H9 (cell line): ENCODE data around the gene SIRPB1. TPM values are rescaled to one million over a fixed set of nuclear protein-coding genes. Genes with fewer than 3 reads are reported as not detected.

Experiments
- DNase-seq: peaks from one replicate; pipeline ENCODE4 v3.0.0-alpha.2; 2017
- H2AFZ ChIP-seq: one replicate; pipeline ENCODE4 v1.6.1; 2013; ENCODE audit warnings: mild to moderate bottlenecking, low read length, control low read depth, moderate library complexity
- H2AK5ac ChIP-seq: 2 replicates; pipeline ENCODE4 v1.6.1; 2013; ENCODE audit warnings: low read length, control low read depth, mixed read lengths; ENCODE audit not compliant: insufficient read length
- H2BK120ac ChIP-seq: one replicate; pipeline ENCODE4 v1.6.1; 2013; ENCODE audit warnings: low read depth, mild to moderate bottlenecking, low read length, control low read depth, inconsistent platforms; ENCODE audit not compliant: poor library complexity, severe bottlenecking
- H2BK12ac ChIP-seq: 2 replicates; pipeline ENCODE4 v1.6.1; 2013; ENCODE audit warnings: low read length, control low read depth, mixed read lengths, low read depth; ENCODE audit not compliant: insufficient read length
- H2BK15ac ChIP-seq: 2 replicates; pipeline ENCODE4 v1.6.1; 2013; ENCODE audit warnings: low read depth, low read length, control low read depth
- H2BK20ac ChIP-seq: one replicate; pipeline ENCODE4 v1.6.1; 2013; ENCODE audit warnings: low read depth, mild to moderate bottlenecking, low read length, control low read depth, inconsistent platforms; ENCODE audit not compliant: poor library complexity, severe bottlenecking
- H2BK5ac ChIP-seq: 2 replicates; pipeline ENCODE4 v1.6.1; 2013; ENCODE audit warnings: low read length, control low read depth, mixed read lengths; ENCODE audit not compliant: insufficient read length
- H3K14ac ChIP-seq: 2 replicates; pipeline ENCODE4 v1.6.1; 2013; ENCODE audit warnings: low read length, control low read depth; ENCODE audit not compliant: insufficient read depth
- H3K18ac ChIP-seq: 2 replicates; pipeline ENCODE4 v1.6.1; 2013; ENCODE audit warnings: low read depth, mild to moderate bottlenecking, mixed read lengths, low read length, control low read depth; ENCODE audit not compliant: insufficient read length
- H3K23ac ChIP-seq: 2 replicates; pipeline ENCODE4 v1.6.1; 2013; ENCODE audit warnings: low read length, control low read depth, mixed read lengths, low read depth; ENCODE audit not compliant: insufficient read length
- H3K23me2 ChIP-seq: 2 replicates; pipeline ENCODE4 v1.6.1; 2013; ENCODE audit warnings: low read depth, mild to moderate bottlenecking, mixed read lengths, low read length, control low read depth; ENCODE audit not compliant: insufficient read length, poor library complexity, severe bottlenecking
- H3K27ac ChIP-seq: 2 replicates; pipeline ENCODE4 v1.5.1; 2013; ENCODE audit warnings: low read length, control low read depth, mixed read lengths, low read depth; ENCODE audit not compliant: insufficient read length
- H3K27me3 ChIP-seq: 2 replicates; pipeline ENCODE4 v1.6.1; 2013; ENCODE audit warnings: low read length, control low read depth, inconsistent platforms; ENCODE audit not compliant: insufficient read depth
- H3K4ac ChIP-seq: 2 replicates; pipeline ENCODE4 v1.6.1; 2013; ENCODE audit warnings: low read depth, mild to moderate bottlenecking, control low read depth, inconsistent platforms, low read length, moderate library complexity
- H3K4me1 ChIP-seq: 2 replicates; pipeline ENCODE4 v1.6.1; 2013; ENCODE audit warnings: low read length, control low read depth, inconsistent platforms; ENCODE audit not compliant: insufficient read depth
- H3K4me2 ChIP-seq: 2 replicates; pipeline ENCODE4 v1.6.1; 2013; ENCODE audit warnings: low read length, control low read depth, mixed read lengths; ENCODE audit not compliant: insufficient read length, insufficient read depth
- H3K56ac ChIP-seq: 2 replicates; pipeline ENCODE4 v1.6.1; 2013; ENCODE audit warnings: low read depth, mild to moderate bottlenecking, mixed read lengths, low read length, control low read depth; ENCODE audit not compliant: insufficient read length
- H3K79me1 ChIP-seq: 2 replicates; pipeline ENCODE4 v1.6.1; 2013; ENCODE audit warnings: low read depth, mild to moderate bottlenecking, moderate library complexity, low read length, control low read depth, inconsistent platforms; ENCODE audit not compliant: insufficient read depth, poor library complexity, severe bottlenecking
- H3K79me2 ChIP-seq: 2 replicates; pipeline ENCODE4 v1.6.1; 2013; ENCODE audit warnings: low read length, control low read depth, inconsistent platforms; ENCODE audit not compliant: insufficient read depth
- H3K9ac ChIP-seq: 2 replicates; pipeline ENCODE4 v1.6.1; 2013; ENCODE audit warnings: low read length, control low read depth, mixed read lengths; ENCODE audit not compliant: insufficient read length; ENCODE audit errors: extremely low read depth
- H3K9me3 ChIP-seq: one replicate; pipeline ENCODE4 v1.6.1; 2013; ENCODE audit warnings: low read depth, low read length, inconsistent platforms; ENCODE audit not compliant: control insufficient read depth
- H3T11ph ChIP-seq: one replicate; pipeline ENCODE4 v1.6.1; 2013; ENCODE audit warnings: mild to moderate bottlenecking, low read length, control low read depth, inconsistent platforms
- H4K20me1 ChIP-seq: one replicate; pipeline ENCODE4 v1.6.1; 2013; ENCODE audit not compliant: control insufficient read depth, insufficient read length, insufficient read depth
- H4K5ac ChIP-seq: 2 replicates; pipeline ENCODE4 v1.6.1; 2013; ENCODE audit warnings: low read depth, mild to moderate bottlenecking, mixed read lengths, low read length, control low read depth; ENCODE audit not compliant: insufficient read length
- H4K8ac ChIP-seq: replicated peaks from 2 replicates; pipeline ENCODE4 v1.6.1; 2013; ENCODE audit warnings: low read length, control low read depth, mixed read lengths, low read depth; ENCODE audit not compliant: insufficient read length
- H4K91ac ChIP-seq: 2 replicates; pipeline ENCODE4 v1.6.1; 2013; ENCODE audit warnings: low read depth, mild to moderate bottlenecking, moderate library complexity, mixed read lengths, low read length, control low read depth; ENCODE audit not compliant: insufficient read length
- H3K27ac Mint-ChIP-seq, 3 experiments: 2 replicates in 2 of 3; 3 replicates in 1 of 3; pipeline ENCODE4 v1.8.0; 2020 to 2021; ENCODE audit warnings: mixed read lengths in 3 of 3, mild to moderate bottlenecking in 1 of 3, moderate library complexity in 1 of 3
- H3K27me3 Mint-ChIP-seq: 2 replicates; pipeline ENCODE4 v1.8.0; 2021; ENCODE audit warnings: low read depth, mild to moderate bottlenecking, moderate library complexity, mixed read lengths
- H3K36me3 Mint-ChIP-seq, 3 experiments: 2 replicates in 2 of 3; 3 replicates in 1 of 3; pipeline ENCODE4 v1.8.0; 2020 to 2021; ENCODE audit warnings: low read depth in 3 of 3, mixed read lengths in 3 of 3; ENCODE audit not compliant: insufficient read depth in 1 of 3
- H3K4me1 Mint-ChIP-seq, 2 experiments: 2 replicates each; pipeline ENCODE4 v1.8.0; 2020; ENCODE audit warnings: mixed read lengths in 2 of 2
- H3K4me3 Mint-ChIP-seq, 2 experiments: 2 replicates in 1 of 2; 3 replicates in 1 of 2; pipeline ENCODE4 v1.8.0; 2020 to 2021; ENCODE audit warnings: mild to moderate bottlenecking in 2 of 2, mixed read lengths in 2 of 2, moderate library complexity in 1 of 2
- H3K9me3 Mint-ChIP-seq, 2 experiments: 2 replicates in 1 of 2; 3 replicates in 1 of 2; pipeline ENCODE4 v1.8.0; 2020; ENCODE audit warnings: mild to moderate bottlenecking in 2 of 2, mixed read lengths in 2 of 2, moderate library complexity in 1 of 2
- WGBS: extraction: QIAGEN DNeasy Blood & Tissue Kit; methylation state at CpG from one replicate; pipeline ENCODE4 v1.1.7; 2013; ENCODE audit warnings: missing lambda C conversion rate, low lambda C conversion rate, mixed read lengths; ENCODE audit not compliant: insufficient read length; ENCODE audit errors: extremely low coverage; 5-methylcytosine and 5-hydroxymethylcytosine counted together
- total RNA-seq: library from RNA; stranded (reverse); gene quantifications from 2 replicates; pipeline ENCODE4 v1.2.1, GENCODE V29; 2021
- TF ChIP-seq, protein P1 (sequence below): fragments of 200-600 bp; sonication (generic); conservative IDR thresholded peaks from 3 replicates; pipeline ENCODE4 v1.8.0; 2021; ENCODE audit warnings: antibody characterized with exemption, mild to moderate bottlenecking

The SIRPB1 gene
- total RNA-seq, 1 experiment from 2014 or later = 1.0 TPM

DNA sequence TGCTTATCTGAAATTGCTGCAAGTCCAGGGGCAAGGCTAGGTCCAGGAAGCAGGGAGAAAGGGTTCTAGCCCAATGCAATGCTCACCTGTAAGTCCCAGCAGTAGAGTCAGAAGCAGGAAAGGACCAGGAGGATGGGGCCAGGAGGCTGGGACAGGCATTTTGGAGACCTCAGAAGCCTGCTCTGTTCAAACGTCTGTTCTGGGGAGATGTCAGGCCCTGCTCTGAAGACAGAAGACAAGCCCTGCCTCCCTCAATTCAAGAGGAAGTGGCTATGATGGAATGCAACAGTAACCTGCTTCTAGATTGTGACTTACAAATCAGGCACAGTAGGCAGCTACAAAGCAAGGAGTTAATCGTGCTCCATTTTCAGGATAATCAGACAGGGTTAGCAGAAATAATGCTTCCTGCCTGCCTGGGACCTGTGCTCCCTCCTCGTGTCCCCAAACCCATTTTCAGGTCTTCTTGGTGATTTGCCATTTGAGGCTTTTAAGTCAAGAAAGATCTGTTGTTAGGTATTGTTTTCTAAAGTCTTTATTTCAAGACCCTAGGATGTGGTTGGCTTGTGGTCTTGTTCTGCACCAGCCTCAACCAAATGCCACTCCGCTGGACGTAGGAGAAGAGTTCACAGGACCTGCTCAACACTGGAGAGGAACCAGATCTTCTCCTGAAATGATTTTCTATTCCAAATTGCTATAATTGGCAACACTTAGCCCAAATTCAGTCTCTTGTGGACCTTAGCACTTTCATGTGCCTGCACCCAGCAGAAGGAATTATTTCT is 37.9 kb upstream of the SIRPB1 start, which contains the start of gene SIRPG:
SIRPG (minus strand) TSS at position 224 of the 779 bp plus-strand sequence; CDS start at position 159, 65 bp downstream.
- Mint-ChIP-seq H3K27me3 (peaks cover 20% of the 10 kb centered on the region), H3K9me3 (no peaks in the 10 kb centered on the region), H3K4me1 (no peaks in the 10 kb centered on the region), H3K27ac (no peak within 1 kb of the TSS), H3K36me3 (no peaks in the 10 kb centered on the region), H3K4me3 (no peak within 1 kb of the TSS; a peak in 1 of 5 replicates)
- Histone ChIP-seq H3K79me2 (no peaks in the 10 kb centered on the region), H3T11ph (no peak within 1 kb of the TSS), H2BK12ac (no peak within 1 kb of the TSS), H2BK5ac (no peak within 1 kb of the TSS), H4K5ac (no peak within 1 kb of the TSS), H3K9ac (no peak within 1 kb of the TSS), H3K4me1 (no peaks in the 10 kb centered on the region), H3K27ac (no peak within 1 kb of the TSS), H3K4me2 (no peak within 1 kb of the TSS), H2AFZ (no peak within 1 kb of the TSS), H3K9me3 (no peaks in the 10 kb centered on the region), H3K18ac (no peak within 1 kb of the TSS), H3K4ac (no peak within 1 kb of the TSS), H3K14ac (no peak within 1 kb of the TSS), H4K20me1 (no peaks in the 10 kb centered on the region), H2BK20ac (no peak within 1 kb of the TSS), H3K56ac (no peak within 1 kb of the TSS), H4K8ac (no peak within 1 kb of the TSS), H3K23me2 (no peaks in the 10 kb centered on the region), H2AK5ac (no peak within 1 kb of the TSS), H3K23ac (no peak within 1 kb of the TSS), H3K27me3 (no peaks in the 10 kb centered on the region), H3K79me1 (no peaks in the 10 kb centered on the region), H2BK120ac (no peak within 1 kb of the TSS), H2BK15ac (no peak within 1 kb of the TSS), H4K91ac (no peak within 1 kb of the TSS)
- no CpG with 5 or more reads among the region's 5 CpGs for WGBS
- no peak for DNase-seq
- TF ChIP-seq, protein P1, sequence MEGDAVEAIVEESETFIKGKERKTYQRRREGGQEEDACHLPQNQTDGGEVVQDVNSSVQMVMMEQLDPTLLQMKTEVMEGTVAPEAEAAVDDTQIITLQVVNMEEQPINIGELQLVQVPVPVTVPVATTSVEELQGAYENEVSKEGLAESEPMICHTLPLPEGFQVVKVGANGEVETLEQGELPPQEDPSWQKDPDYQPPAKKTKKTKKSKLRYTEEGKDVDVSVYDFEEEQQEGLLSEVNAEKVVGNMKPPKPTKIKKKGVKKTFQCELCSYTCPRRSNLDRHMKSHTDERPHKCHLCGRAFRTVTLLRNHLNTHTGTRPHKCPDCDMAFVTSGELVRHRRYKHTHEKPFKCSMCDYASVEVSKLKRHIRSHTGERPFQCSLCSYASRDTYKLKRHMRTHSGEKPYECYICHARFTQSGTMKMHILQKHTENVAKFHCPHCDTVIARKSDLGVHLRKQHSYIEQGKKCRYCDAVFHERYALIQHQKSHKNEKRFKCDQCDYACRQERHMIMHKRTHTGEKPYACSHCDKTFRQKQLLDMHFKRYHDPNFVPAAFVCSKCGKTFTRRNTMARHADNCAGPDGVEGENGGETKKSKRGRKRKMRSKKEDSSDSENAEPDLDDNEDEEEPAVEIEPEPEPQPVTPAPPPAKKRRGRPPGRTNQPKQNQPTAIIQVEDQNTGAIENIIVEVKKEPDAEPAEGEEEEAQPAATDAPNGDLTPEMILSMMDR = no peak
